LNCAP (cell line): ENCODE results near the gene CORO2B.

Experiments used
- TF ChIP-seq, protein P1 (sequence below): fragments of 450-650 bp; IDR thresholded peaks from 2 replicates; pipeline ENCODE4 v1.5.1; 2017; ENCODE audit warnings: mild to moderate bottlenecking

Gene CORO2B

GRCh38 chr15:68667800-68668625 is 89.2 kb downstream of the CORO2B start:
- TF ChIP-seq, protein P1, sequence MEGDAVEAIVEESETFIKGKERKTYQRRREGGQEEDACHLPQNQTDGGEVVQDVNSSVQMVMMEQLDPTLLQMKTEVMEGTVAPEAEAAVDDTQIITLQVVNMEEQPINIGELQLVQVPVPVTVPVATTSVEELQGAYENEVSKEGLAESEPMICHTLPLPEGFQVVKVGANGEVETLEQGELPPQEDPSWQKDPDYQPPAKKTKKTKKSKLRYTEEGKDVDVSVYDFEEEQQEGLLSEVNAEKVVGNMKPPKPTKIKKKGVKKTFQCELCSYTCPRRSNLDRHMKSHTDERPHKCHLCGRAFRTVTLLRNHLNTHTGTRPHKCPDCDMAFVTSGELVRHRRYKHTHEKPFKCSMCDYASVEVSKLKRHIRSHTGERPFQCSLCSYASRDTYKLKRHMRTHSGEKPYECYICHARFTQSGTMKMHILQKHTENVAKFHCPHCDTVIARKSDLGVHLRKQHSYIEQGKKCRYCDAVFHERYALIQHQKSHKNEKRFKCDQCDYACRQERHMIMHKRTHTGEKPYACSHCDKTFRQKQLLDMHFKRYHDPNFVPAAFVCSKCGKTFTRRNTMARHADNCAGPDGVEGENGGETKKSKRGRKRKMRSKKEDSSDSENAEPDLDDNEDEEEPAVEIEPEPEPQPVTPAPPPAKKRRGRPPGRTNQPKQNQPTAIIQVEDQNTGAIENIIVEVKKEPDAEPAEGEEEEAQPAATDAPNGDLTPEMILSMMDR: no peak

- TF ChIP-seq, protein P1: no peak
These were observed 90.3 kb downstream of the CORO2B start for GRCh38 chr15:68668926-68669600.

GRCh38 chr15:68672251-68672650 is 93.5 kb downstream of the CORO2B start:
- TF ChIP-seq, protein P1: no peak

DNA sequence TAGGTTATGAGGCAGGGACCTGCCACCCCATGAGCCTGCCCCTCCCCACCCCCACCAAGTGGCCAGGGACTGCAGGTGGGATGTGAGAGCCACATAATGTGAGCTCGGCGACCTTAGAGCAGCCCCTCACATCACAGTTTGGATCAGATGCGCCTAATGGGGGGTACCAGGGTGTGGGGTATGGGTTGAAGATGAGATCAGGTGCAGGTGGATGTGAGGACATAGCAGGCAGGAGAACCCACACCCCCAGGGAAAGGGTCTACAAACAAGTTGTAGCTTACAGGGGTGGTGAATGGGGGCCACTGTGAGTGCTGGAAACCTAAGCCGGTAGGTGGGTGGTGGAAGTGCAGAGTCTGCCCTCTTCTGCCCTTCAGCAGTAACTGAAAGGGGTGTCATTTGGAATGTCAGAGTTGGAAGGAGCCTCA is 94.0 kb downstream of the CORO2B start:
- TF ChIP-seq, protein P1: no peak

- TF ChIP-seq, protein P1: no peak
These were observed 96.2 kb downstream of the CORO2B start for GRCh38 chr15:68674975-68675374.

DNA sequence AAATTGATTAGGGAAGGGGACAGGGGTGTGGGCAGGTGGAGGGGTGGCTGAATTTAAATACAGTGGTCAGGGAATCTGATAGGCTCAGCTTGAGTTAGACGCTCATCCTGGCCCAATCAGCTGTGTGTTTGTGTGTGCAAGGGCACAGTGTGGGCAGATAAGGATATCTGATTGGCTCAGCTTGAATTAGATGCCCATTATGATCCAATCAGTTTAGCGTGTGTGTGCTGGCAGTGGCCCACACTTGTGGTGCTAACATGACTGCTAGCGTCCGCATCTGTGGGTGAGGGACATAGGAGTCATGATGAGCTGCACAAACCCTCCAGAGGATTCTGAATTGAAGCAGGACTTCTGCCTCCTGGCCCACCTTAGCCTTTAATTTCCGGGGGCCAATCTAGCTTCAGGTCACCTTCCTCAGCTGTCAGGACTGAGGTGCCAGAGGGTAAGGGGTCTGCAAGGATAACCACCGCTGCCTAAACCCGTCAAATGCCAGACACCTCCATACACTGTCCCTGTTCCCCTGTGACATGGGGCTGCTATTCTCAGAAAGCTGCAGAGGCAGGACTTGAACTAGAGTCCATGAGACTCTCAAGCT is 97.3 kb downstream of the CORO2B start:
- TF ChIP-seq, protein P1: no peak

- TF ChIP-seq, protein P1: no peak
These were observed 98.1 kb downstream of the CORO2B start for GRCh38 chr15:68676926-68677325.
